Transverse colon (tissue), 4 donors: ENCODE measurements around the gene GNRHR. TPM values are rescaled to one million over a fixed set of nuclear protein-coding genes. Genes with fewer than 3 reads are reported as not detected.

ENCODE experiments used
- DNase-seq: peaks from one replicate; pipeline ENCODE4 v3.0.0-alpha.2; 2019
- H3K27ac ChIP-seq, 4 donors: fragments of 200-600 bp; sonication (generic); 2 replicates each; pipeline ENCODE4 v1.5.1; 2016 to 2018; ENCODE audit warnings: inconsistent platforms in 4 of 4
- H3K27me3 ChIP-seq: fragments of 200-600 bp; sonication (generic); 2 replicates; pipeline ENCODE4 v1.5.1; 2017; ENCODE audit warnings: inconsistent platforms
- H3K36me3 ChIP-seq, 4 donors: fragments of 200-600 bp; sonication (generic); 2 replicates each; pipeline ENCODE4 v1.5.1; 2017 to 2019; ENCODE audit warnings: inconsistent platforms in 4 of 4
- H3K4me1 ChIP-seq, 4 donors: fragments of 200-600 bp; sonication (generic); 2 replicates each; pipeline ENCODE4 v1.5.1; 2017 to 2020; ENCODE audit warnings: inconsistent platforms in 4 of 4
- H3K4me3 ChIP-seq, 4 donors: fragments of 200-600 bp; sonication (generic); 1 replicate in 1 of 4; 2 replicates in 3 of 4; pipeline versions ENCODE4 v1.5.1 to v1.6.1; 2017 to 2019; ENCODE audit warnings: inconsistent platforms in 4 of 4
- H3K9me3 ChIP-seq, 2 donors: fragments of 200-600 bp; sonication (generic); 2 replicates each; pipeline ENCODE4 v1.5.1; 2017 to 2019; ENCODE audit warnings: inconsistent platforms in 2 of 2
- CTCF ChIP-seq, 5 experiments: fragments of 200-600 bp in 3 of 5; fragments of 450-650 bp in 2 of 5; sonication (generic) in 3 of 5; IDR thresholded peaks; 1 replicate in 2 of 5; 2 replicates in 3 of 5; pipeline ENCODE4 v1.5.1; 2016 to 2017; ENCODE audit warnings: antibody characterized with exemption in 5 of 5, inconsistent platforms in 3 of 5, mild to moderate bottlenecking in 2 of 5, moderate library complexity in 1 of 5
- EP300 ChIP-seq: sonication (generic); formaldehyde crosslinking; IDR thresholded peaks from one replicate; pipeline ENCODE4 v1.6.1; 2017; ENCODE audit warnings: antibody characterized with exemption, low read depth
- POLR2A ChIP-seq: fragments of 450-650 bp; IDR thresholded peaks from one replicate; pipeline ENCODE4 v1.6.1; 2016; ENCODE audit warnings: antibody characterized with exemption, mild to moderate bottlenecking, moderate library complexity
- POLR2AphosphoS5 ChIP-seq, 3 donors: sonication (generic); formaldehyde crosslinking; IDR thresholded peaks; one replicate each; pipeline ENCODE4 v1.6.1; 2016; ENCODE audit warnings: antibody characterized with exemption in 3 of 3
- WGBS, 2 donors: methylation state at CpG; one replicate each; pipeline ENCODE4 v1.1.5; 2018; ENCODE audit warnings: low coverage in 1 of 2; 5-methylcytosine and 5-hydroxymethylcytosine counted together
- in situ Hi-C, 4 donors: fragments of 200-750 bp; cut with MboI; loops; one replicate each; pipeline versions ENCODE4 v1.15.0 to v1.15.1; 2017; ENCODE audit warnings: low sequenced_read_pairs in 3 of 4, low pct_ligation_motif_present in 1 of 4, low pct_unique_long_range_greater_than_20kb in 1 of 4
- intact Hi-C: fragments of 100-400 bp; cut with DNase I; formaldehyde crosslinking; loops from one replicate; pipeline ENCODE4 v1.15.1; 2023; ENCODE audit warnings: low total_unique reads
- total RNA-seq, 4 donors: library from RNA; depleted of rRNA; stranded (reverse); fragments of >200 nt; gene quantifications; one replicate each; pipeline ENCODE4 v1.1.0, GENCODE V29; 2016

Gene GNRHR
- total RNA-seq, 4 donors from 2014 or later, result not detected

GRCh38 chr4:67718848-67719247 is 35.3 kb downstream of the GNRHR start:
- TF ChIP-seq EP300, result no peak
- no peak for TF ChIP-seq POLR2A
- TF ChIP-seq POLR2AphosphoS5 (IDR thresholded peaks at IDR 0.05), result no peak
- Histone ChIP-seq H3K4me1 (no peaks in the 10 kb centered on the region), H3K4me3 (no peak overlapping the region), H3K36me3 (no peaks in the 10 kb centered on the region), H3K27me3 (no peaks in the 10 kb centered on the region), H3K9me3 (no peaks in the 10 kb centered on the region), H3K27ac (no peak overlapping the region)
- no peak for DNase-seq
- intact Hi-C loops, result no loop called here
- in situ Hi-C loops, result no loop called here
- 94% methylated on average over 2 of the region's 2 CpGs; no CpG with 5 or more reads in 1 of the 2 donors for WGBS, 2 donors

- H3K27ac ChIP-seq, result no peak overlapping the region
- no peaks in the 10 kb centered on the region for H3K36me3 ChIP-seq
- in situ Hi-C loops (no loop called here), intact Hi-C loops (no loop called here)
- no peaks in the 10 kb centered on the region for H3K9me3 ChIP-seq
- DNase-seq, result no peak
- no peaks in the 10 kb centered on the region for H3K4me1 ChIP-seq
- no peak overlapping the region for H3K4me3 ChIP-seq
- WGBS, 2 donors, result 100% methylated on average over 2 of the region's 2 CpGs; no CpG with 5 or more reads in 1 of the 2 donors
- H3K27me3 ChIP-seq, result no peaks in the 10 kb centered on the region
- TF ChIP-seq CTCF (IDR thresholded peaks at IDR 0.05) (no peak), POLR2AphosphoS5 (IDR thresholded peaks at IDR 0.05) (no peak), POLR2A (no peak), EP300 (no peak)
These were observed 36.6 kb downstream of the GNRHR start for GRCh38 chr4:67717586-67717985.

- DNase-seq, result no peak
- Histone ChIP-seq H3K27me3 (no peaks in the 10 kb centered on the region), H3K4me3 (no peak overlapping the region), H3K27ac (no peak overlapping the region), H3K9me3 (no peaks in the 10 kb centered on the region), H3K4me1 (no peaks in the 10 kb centered on the region), H3K36me3 (no peaks in the 10 kb centered on the region)
- in situ Hi-C loops, result no loop called here
- intact Hi-C loops, result no loop called here
- 80 to 98% methylated on average over 1 to 6 of the region's 6 CpGs for WGBS, 2 donors
- no peak for TF ChIP-seq POLR2AphosphoS5 (IDR thresholded peaks at IDR 0.05)
- no peak for TF ChIP-seq EP300
- no peak for TF ChIP-seq CTCF (IDR thresholded peaks at IDR 0.05)
- TF ChIP-seq POLR2A, result no peak
These were observed 39.2 kb downstream of the GNRHR start for GRCh38 chr4:67714955-67715354.

GRCh38 chr4:67714248-67714583 is 40.0 kb downstream of the GNRHR start:
- intact Hi-C loops (no loop called here), in situ Hi-C loops (no loop called here)
- H3K4me1 ChIP-seq, result no peaks in the 10 kb centered on the region
- no peaks in the 10 kb centered on the region for H3K27me3 ChIP-seq
- H3K36me3 ChIP-seq, result no peaks in the 10 kb centered on the region
- TF ChIP-seq POLR2AphosphoS5 (IDR thresholded peaks at IDR 0.05) (no peak), EP300 (no peak), POLR2A (no peak), CTCF (IDR thresholded peaks at IDR 0.05) (no peak)
- H3K27ac ChIP-seq, result no peak overlapping the region
- DNase-seq, result no peak
- H3K9me3 ChIP-seq, result no peaks in the 10 kb centered on the region
- H3K4me3 ChIP-seq, result no peak overlapping the region
- 100% methylated on average over 1 of the region's 1 CpG for WGBS, 2 donors

- TF ChIP-seq EP300 (no peak), CTCF (IDR thresholded peaks at IDR 0.05) (no peak), POLR2A (no peak), POLR2AphosphoS5 (IDR thresholded peaks at IDR 0.05) (no peak)
- intact Hi-C loops (no loop called here), in situ Hi-C loops (no loop called here)
- DNase-seq, result no peak
- WGBS, 2 donors, result 76 to 87% methylated on average over 7 to 12 of the region's 12 CpGs
- Histone ChIP-seq H3K27ac (no peak overlapping the region), H3K4me1 (no peaks in the 10 kb centered on the region), H3K36me3 (no peaks in the 10 kb centered on the region), H3K9me3 (no peaks in the 10 kb centered on the region), H3K27me3 (no peaks in the 10 kb centered on the region), H3K4me3 (no peak overlapping the region)
These were observed 40.5 kb downstream of the GNRHR start for GRCh38 chr4:67713529-67714247.
